A673 (cell line): ENCODE data around the gene GRAMD2B. TPM values are rescaled to one million over a fixed set of nuclear protein-coding genes. Genes with fewer than 3 reads are reported as not detected.
"Not testable (repeated sequence)": the region's sequence is repeated elsewhere in the genome, so short reads cannot be mapped to it uniquely, and the experiment has no call there.

Experiments
- BruUV-seq: library from RNA; stranded (reverse); fragments of 400-500 nt; replicated peaks from 2 replicates; lab custom pipeline; 2021; lab: Mats Ljungman, UMichigan
- CTCF ChIA-PET: fragments of 300-600 bp; sonication (Branson Sonifier 250); formaldehyde crosslinking; loops from one replicate; lab custom pipeline; 2022; ENCODE audit warnings: antibody characterized with exemption; lab: Charles Lee
- POLR2A ChIA-PET: fragments of 300-600 bp; sonication (Branson Sonifier 250); formaldehyde crosslinking; loops from one replicate; lab custom pipeline; 2022; ENCODE audit warnings: antibody characterized with exemption; ENCODE audit not compliant: low non-redundant PET; lab: Charles Lee
- DNase-seq: peaks from one replicate; pipeline ENCODE4 v3.0.0-alpha.2; 2015; ENCODE audit warnings: low spot score
- H3K27ac ChIP-seq: fragments of 200-600 bp; sonication (generic); 2 replicates; pipeline ENCODE4 v1.5.1; 2016; ENCODE audit warnings: mixed run types, low read depth, mild to moderate bottlenecking, mixed read lengths, antibody characterized with exemption, low read length; ENCODE audit not compliant: poor library complexity, severe bottlenecking
- H3K27me3 ChIP-seq: fragments of 200-600 bp; sonication (generic); replicated peaks from 2 replicates; pipeline ENCODE4 v1.6.1; 2017; ENCODE audit warnings: mixed run types, low read depth, mild to moderate bottlenecking, mixed read lengths, antibody characterized with exemption, low read length; ENCODE audit not compliant: insufficient read depth, poor library complexity
- H3K36me3 ChIP-seq: fragments of 200-600 bp; sonication (generic); 2 replicates; pipeline ENCODE4 v1.6.1; 2016; ENCODE audit warnings: mixed run types, mild to moderate bottlenecking, mixed read lengths, antibody characterized with exemption, low read length; ENCODE audit not compliant: insufficient read depth, poor library complexity, severe bottlenecking
- H3K4me1 ChIP-seq: fragments of 200-600 bp; sonication (generic); 2 replicates; pipeline ENCODE4 v1.6.1; 2017; ENCODE audit warnings: mixed run types, mild to moderate bottlenecking, mixed read lengths, antibody characterized with exemption, low read length; ENCODE audit not compliant: insufficient read depth, poor library complexity, severe bottlenecking
- H3K4me3 ChIP-seq: fragments of 200-600 bp; sonication (generic); 2 replicates; pipeline ENCODE4 v1.5.1; 2016; ENCODE audit warnings: low read depth, mixed run types, mild to moderate bottlenecking, mixed read lengths, low read length; ENCODE audit not compliant: poor library complexity, severe bottlenecking
- H3K9me3 ChIP-seq: fragments of 200-600 bp; sonication (generic); 2 replicates; pipeline ENCODE4 v1.6.1; 2016; ENCODE audit warnings: mixed run types, low read depth, mild to moderate bottlenecking, mixed read lengths, antibody characterized with exemption, low read length; ENCODE audit not compliant: poor library complexity, severe bottlenecking
- CTCF ChIP-seq: fragments of 300-800, 200-600 bp; sonication (generic); conservative IDR thresholded peaks from 2 replicates; pipeline ENCODE4 v1.5.1; 2017; ENCODE audit warnings: low read depth, mild to moderate bottlenecking, antibody characterized with exemption, low read length, moderate library complexity, mixed read lengths
- EZH2 ChIP-seq: fragments of 200-600 bp; sonication (generic); IDR thresholded peaks from 2 replicates; pipeline ENCODE4 v1.6.1; 2017; ENCODE audit warnings: borderline replicate concordance, low read depth, mild to moderate bottlenecking, mixed read lengths, antibody characterized with exemption, low read length; ENCODE audit not compliant: poor library complexity, severe bottlenecking
- intact Hi-C: fragments of 100-400 bp; cut with micrococcal nuclease; formaldehyde crosslinking; loops from one replicate; pipeline ENCODE4 v1.10.0; 2022; ENCODE audit not compliant: unreplicated experiment
- total RNA-seq: library from RNA; stranded (reverse); gene quantifications from 2 replicates; pipeline ENCODE4 v1.2.3, GENCODE V29; 2021

The GRAMD2B gene
- total RNA-seq, 1 experiment from 2014 or later, result 2.6 TPM

GRCh38 chr5:126515337-126515736, 92.1 kb downstream of the GRAMD2B start:
- Histone ChIP-seq H3K9me3 (no peaks in the 10 kb centered on the region), H3K27me3 (no peaks in the 10 kb centered on the region), H3K4me1 (no peaks in the 10 kb centered on the region), H3K4me3 (no peak overlapping the region), H3K27ac (no peak overlapping the region), H3K36me3 (no peaks in the 10 kb centered on the region)
- DNase-seq, result peak; percentile 43
- BruUV-seq, result no TSS peak
- CTCF ChIA-PET, result no interaction called here
- intact Hi-C loops, result no loop called here
- TF ChIP-seq EZH2, result no peak
- TF ChIP-seq CTCF, result no peak
- POLR2A ChIA-PET, result no interaction called here

- intact Hi-C loops, result no loop called here
- ChIA-PET CTCF (no interaction called here), POLR2A (no interaction called here)
- Histone ChIP-seq H3K4me3 (no peak overlapping the region), H3K27ac (no peak overlapping the region), H3K27me3 (no peaks in the 10 kb centered on the region), H3K9me3 (no peaks in the 10 kb centered on the region), H3K36me3 (no peaks in the 10 kb centered on the region), H3K4me1 (no peaks in the 10 kb centered on the region)
- TF ChIP-seq EZH2 (no peak), CTCF (no peak)
- no TSS peak for BruUV-seq
- DNase-seq, result no peak
These were observed 92.9 kb downstream of the GRAMD2B start for GRCh38 chr5:126516133-126516532.

DNA sequence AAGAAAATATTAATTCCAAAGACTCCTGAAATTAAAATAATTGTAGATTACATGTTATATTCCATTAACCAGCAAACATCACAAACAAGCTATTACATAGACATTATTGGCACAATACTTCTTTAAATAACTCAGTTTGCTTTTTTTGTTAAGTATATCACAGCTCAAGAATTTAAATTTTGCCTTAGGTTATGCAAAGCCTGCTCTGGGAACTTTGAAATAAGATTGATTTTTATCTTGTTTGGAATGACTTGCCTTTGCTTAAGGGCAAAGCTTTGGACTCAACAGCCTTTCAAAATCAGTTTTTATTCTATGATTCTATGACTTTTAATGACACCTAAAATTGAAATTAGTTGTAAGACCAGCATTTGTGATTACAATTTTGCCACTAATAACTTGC, 93.6 kb downstream of the GRAMD2B start:
- intact Hi-C loops, result no loop called here
- no peaks in the 10 kb centered on the region for H3K36me3 ChIP-seq
- BruUV-seq, result no TSS peak
- ChIA-PET POLR2A (no interaction called here), CTCF (no interaction called here)
- TF ChIP-seq CTCF (no peak), EZH2 (no peak)
- H3K4me1 ChIP-seq, result no peaks in the 10 kb centered on the region
- no peaks in the 10 kb centered on the region for H3K27me3 ChIP-seq
- DNase-seq, result no peak
- no peaks in the 10 kb centered on the region for H3K9me3 ChIP-seq
- H3K4me3 ChIP-seq, result no peak overlapping the region
- H3K27ac ChIP-seq, result no peak overlapping the region

DNA sequence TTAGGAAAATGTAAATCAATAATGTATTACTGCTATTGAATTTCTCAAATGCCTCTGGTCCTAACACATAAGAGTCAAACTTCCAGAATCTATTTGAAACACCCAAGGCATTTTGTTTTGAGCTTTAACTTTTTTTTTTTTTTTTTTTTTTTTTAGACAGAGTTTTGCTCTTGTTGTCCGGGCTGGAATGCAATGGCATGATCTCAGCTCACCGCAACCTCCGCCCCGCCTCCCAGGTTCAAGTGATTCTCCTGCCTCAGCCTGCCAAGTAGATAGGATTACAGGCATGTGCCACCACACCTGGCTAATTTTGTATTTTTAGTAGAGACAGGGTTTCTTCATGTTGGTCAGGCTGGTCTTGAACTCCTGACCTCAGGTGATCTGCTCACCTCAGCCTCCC, 96.0 kb downstream of the GRAMD2B start:
- POLR2A ChIA-PET, H3K27ac ChIP-seq, H3K4me3 ChIP-seq, H3K4me1 ChIP-seq, H3K36me3 ChIP-seq, H3K9me3 ChIP-seq, DNase-seq, BruUV-seq, H3K27me3 ChIP-seq, intact Hi-C loops, CTCF ChIA-PET: not testable (repeated sequence)
